DOHH2 (cell line): ENCODE results near the gene SSH2.

ENCODE experiments used
- EZH2phosphoT487 ChIP-seq: fragments of 200-600 bp; sonication (generic); IDR thresholded peaks from 2 replicates; pipeline ENCODE4 v1.6.1; 2017; ENCODE audit warnings: borderline replicate concordance, mild to moderate bottlenecking, antibody characterized with exemption, low read length, moderate library complexity, mixed read lengths
- TF ChIP-seq, protein P1 (sequence below): fragments of 200-600 bp; sonication (generic); IDR thresholded peaks from one replicate; pipeline ENCODE4 v1.5.1; 2014; ENCODE audit warnings: antibody characterized with exemption, mild to moderate bottlenecking, low read depth, low read length; ENCODE audit not compliant: poor library complexity, severe bottlenecking

DNA sequence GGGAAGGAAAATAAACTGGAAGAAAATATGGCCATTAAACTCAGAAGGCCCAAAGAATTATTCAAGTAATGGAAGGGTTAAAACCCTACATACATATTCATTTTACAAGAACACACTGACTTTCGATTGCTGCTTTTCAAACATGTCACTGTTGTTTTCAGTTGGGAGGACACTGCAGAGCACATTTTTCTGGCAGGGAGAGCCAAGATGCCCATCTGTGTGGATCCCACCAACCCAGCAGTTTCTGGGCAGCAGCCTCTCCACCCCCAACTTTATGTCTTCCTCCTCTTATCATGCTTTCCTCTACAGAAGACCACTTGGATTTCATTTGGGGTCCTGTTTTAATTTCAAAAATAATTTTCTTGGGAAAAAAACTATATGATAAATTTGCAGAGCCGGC, 300.2 kb downstream of the SSH2 start:
- TF ChIP-seq, protein P1, sequence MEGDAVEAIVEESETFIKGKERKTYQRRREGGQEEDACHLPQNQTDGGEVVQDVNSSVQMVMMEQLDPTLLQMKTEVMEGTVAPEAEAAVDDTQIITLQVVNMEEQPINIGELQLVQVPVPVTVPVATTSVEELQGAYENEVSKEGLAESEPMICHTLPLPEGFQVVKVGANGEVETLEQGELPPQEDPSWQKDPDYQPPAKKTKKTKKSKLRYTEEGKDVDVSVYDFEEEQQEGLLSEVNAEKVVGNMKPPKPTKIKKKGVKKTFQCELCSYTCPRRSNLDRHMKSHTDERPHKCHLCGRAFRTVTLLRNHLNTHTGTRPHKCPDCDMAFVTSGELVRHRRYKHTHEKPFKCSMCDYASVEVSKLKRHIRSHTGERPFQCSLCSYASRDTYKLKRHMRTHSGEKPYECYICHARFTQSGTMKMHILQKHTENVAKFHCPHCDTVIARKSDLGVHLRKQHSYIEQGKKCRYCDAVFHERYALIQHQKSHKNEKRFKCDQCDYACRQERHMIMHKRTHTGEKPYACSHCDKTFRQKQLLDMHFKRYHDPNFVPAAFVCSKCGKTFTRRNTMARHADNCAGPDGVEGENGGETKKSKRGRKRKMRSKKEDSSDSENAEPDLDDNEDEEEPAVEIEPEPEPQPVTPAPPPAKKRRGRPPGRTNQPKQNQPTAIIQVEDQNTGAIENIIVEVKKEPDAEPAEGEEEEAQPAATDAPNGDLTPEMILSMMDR, result no peak
- TF ChIP-seq EZH2phosphoT487, result no peak
